HepG2 (cell line): Measurements from ENCODE around the gene HYOU1. TPM values are rescaled to one million over a fixed set of nuclear protein-coding genes. Genes with fewer than 3 reads are reported as not detected.

Experiments
- FIP1L1 ChIP-seq: fragments of 200-400 bp; formaldehyde crosslinking; IDR thresholded peaks from 2 replicates; pipeline ENCODE4 v1.6.1; 2018; ENCODE audit warnings: low read depth, mild to moderate bottlenecking, low read length, moderate library complexity, borderline replicate concordance; ENCODE audit not compliant: insufficient read depth
- KDM4B ChIP-seq: sonication (generic); formaldehyde crosslinking; IDR thresholded peaks from 2 replicates; pipeline ENCODE4 v1.4.0; 2020; ENCODE audit warnings: missing genetic modification reagents
- PHF21A ChIP-seq: sonication (generic); formaldehyde crosslinking; IDR thresholded peaks from 2 replicates; pipeline ENCODE4 v1.5.0; 2020; ENCODE audit warnings: mild to moderate bottlenecking, missing genetic modification reagents
- POLR2G ChIP-seq: fragments of 200-400 bp; formaldehyde crosslinking; IDR thresholded peaks from 2 replicates; pipeline ENCODE4 v1.6.1; 2018; ENCODE audit warnings: mild to moderate bottlenecking, low read depth, low read length, moderate library complexity
- RAD21 ChIP-seq: fragments of 450-650 bp; formaldehyde crosslinking; IDR thresholded peaks from 2 replicates; pipeline ENCODE4 v1.5.0; 2020; ENCODE audit warnings: mild to moderate bottlenecking
- RFX3 ChIP-seq: IDR thresholded peaks from 2 replicates; pipeline ENCODE4 v1.6.1; 2016; ENCODE audit warnings: missing biosample characterization, missing genetic modification reagents
- SOX6 ChIP-seq, 2 experiments: fragments of 450-650 bp in 1 of 2; sonication (generic) in 1 of 2; formaldehyde crosslinking in 1 of 2; IDR thresholded peaks; 2 replicates each; pipeline versions ENCODE4 v1.4.0 to v1.6.1; 2017 to 2020; ENCODE audit warnings: antibody characterized with exemption in 1 of 2, mild to moderate bottlenecking in 1 of 2, missing genetic modification reagents in 1 of 2
- YEATS4 ChIP-seq: sonication (generic); formaldehyde crosslinking; IDR thresholded peaks from 2 replicates; pipeline ENCODE4 v1.4.0; 2020; ENCODE audit warnings: missing genetic modification reagents, borderline replicate concordance
- ZNF777 ChIP-seq: sonication (generic); formaldehyde crosslinking; IDR thresholded peaks from 2 replicates; pipeline ENCODE4 v1.4.0; 2020; ENCODE audit warnings: missing genetic modification reagents
- ZNF781 ChIP-seq: sonication (generic); formaldehyde crosslinking; IDR thresholded peaks from 2 replicates; pipeline ENCODE4 v1.5.1; 2020; ENCODE audit warnings: borderline replicate concordance, mild to moderate bottlenecking, missing genetic modification reagents; ENCODE audit errors: not compliant biosample characterization
- ZNF883 ChIP-seq: sonication (generic); formaldehyde crosslinking; IDR thresholded peaks from 2 replicates; pipeline ENCODE4 v1.5.1; 2020; ENCODE audit warnings: mild to moderate bottlenecking, missing genetic modification reagents; ENCODE audit errors: not compliant biosample characterization
- polyA plus RNA-seq, 8 experiments: library from polyadenylated mRNA; depleted of rRNA in 3 of 8; stranded (reverse) in 7 of 8; unstranded in 1 of 8; fragments of >200 nt; fragmentation: Illumina TruSeq in 4 of 8; extraction: Trizol in 4 of 8; gene quantifications; 2 replicates each; pipeline versions ENCODE4 v1.2.1 to v1.2.3, GENCODE V29; 2011 to 2016; ENCODE audit warnings: low read depth in 4 of 8, missing spikeins in 1 of 8, mixed read lengths in 1 of 8; ENCODE audit not compliant: insufficient read depth in 1 of 8
- total RNA-seq, 5 experiments: library from RNA; depleted of rRNA; stranded (reverse); fragments of >200 nt; fragmentation: Illumina TruSeq; extraction: Trizol; gene quantifications; 2 replicates each; pipeline ENCODE4 v1.2.3, GENCODE V29; 2016; ENCODE audit warnings: low read depth in 1 of 5
- TF ChIP-seq, protein P1 (sequence below): sonication (generic); formaldehyde crosslinking; IDR thresholded peaks from 2 replicates; pipeline ENCODE4 v1.4.0; 2020; ENCODE audit warnings: mild to moderate bottlenecking, missing genetic modification reagents, borderline replicate concordance
- TF ChIP-seq, protein P2 (sequence below): sonication (generic); formaldehyde crosslinking; IDR thresholded peaks from 2 replicates; pipeline ENCODE4 v1.4.0; 2020; ENCODE audit warnings: missing genetic modification reagents, mild to moderate bottlenecking, borderline replicate concordance
- TF ChIP-seq, protein P3 (sequence below): sonication (generic); formaldehyde crosslinking; IDR thresholded peaks from 2 replicates; pipeline ENCODE4 v1.5.1; 2020; ENCODE audit warnings: mild to moderate bottlenecking, missing genetic modification reagents, moderate library complexity
- TF ChIP-seq, protein P4 (sequence below): sonication (generic); formaldehyde crosslinking; IDR thresholded peaks from 2 replicates; pipeline ENCODE4 v1.4.0; 2020; ENCODE audit warnings: low read depth, mild to moderate bottlenecking, missing genetic modification reagents

The HYOU1 gene
- total and polyA plus RNA-seq, 2 of the 13 experiments (the other 11 are each of a cell fraction or from before 2014, with no cell fraction given), result 127 to 155 TPM

DNA sequence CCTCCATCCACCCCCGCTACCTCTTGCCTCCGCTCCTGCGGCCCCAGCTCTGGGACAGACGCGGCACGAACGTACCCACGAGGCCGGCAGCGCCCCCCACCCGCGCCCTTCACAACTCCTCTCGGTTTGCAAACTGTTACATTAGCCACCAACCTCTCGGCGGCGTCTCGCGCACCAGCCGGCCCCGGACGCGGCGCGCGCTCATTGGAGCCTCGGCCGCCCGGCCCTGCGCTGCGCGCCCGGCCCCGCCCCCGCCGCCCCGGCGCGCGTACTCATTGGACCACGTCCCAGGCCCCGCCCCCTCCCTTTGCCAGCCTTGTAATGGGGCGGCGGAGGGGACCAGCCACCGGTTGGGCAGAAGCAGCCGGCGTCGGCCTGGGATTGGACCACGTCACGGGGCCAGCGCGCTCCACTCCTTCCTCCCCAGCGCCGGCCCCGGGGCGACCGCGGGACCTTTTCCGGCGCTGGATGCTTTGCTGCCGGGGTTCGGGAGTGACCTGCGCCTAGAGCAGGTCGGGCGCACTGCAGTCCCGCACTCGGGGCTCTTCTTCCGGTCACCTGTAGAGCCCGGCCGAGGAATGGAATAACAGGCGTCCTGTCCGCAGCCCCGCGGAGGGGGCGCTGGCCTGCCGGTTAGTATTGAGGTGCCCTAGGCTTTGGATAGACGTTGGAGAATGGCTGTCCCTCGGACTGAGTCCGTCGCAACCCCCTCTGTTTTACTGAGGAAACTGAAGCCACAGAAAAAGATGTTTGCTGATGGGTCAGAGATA is at the start of gene HYOU1 (continued):
- TF ChIP-seq, protein P1, sequence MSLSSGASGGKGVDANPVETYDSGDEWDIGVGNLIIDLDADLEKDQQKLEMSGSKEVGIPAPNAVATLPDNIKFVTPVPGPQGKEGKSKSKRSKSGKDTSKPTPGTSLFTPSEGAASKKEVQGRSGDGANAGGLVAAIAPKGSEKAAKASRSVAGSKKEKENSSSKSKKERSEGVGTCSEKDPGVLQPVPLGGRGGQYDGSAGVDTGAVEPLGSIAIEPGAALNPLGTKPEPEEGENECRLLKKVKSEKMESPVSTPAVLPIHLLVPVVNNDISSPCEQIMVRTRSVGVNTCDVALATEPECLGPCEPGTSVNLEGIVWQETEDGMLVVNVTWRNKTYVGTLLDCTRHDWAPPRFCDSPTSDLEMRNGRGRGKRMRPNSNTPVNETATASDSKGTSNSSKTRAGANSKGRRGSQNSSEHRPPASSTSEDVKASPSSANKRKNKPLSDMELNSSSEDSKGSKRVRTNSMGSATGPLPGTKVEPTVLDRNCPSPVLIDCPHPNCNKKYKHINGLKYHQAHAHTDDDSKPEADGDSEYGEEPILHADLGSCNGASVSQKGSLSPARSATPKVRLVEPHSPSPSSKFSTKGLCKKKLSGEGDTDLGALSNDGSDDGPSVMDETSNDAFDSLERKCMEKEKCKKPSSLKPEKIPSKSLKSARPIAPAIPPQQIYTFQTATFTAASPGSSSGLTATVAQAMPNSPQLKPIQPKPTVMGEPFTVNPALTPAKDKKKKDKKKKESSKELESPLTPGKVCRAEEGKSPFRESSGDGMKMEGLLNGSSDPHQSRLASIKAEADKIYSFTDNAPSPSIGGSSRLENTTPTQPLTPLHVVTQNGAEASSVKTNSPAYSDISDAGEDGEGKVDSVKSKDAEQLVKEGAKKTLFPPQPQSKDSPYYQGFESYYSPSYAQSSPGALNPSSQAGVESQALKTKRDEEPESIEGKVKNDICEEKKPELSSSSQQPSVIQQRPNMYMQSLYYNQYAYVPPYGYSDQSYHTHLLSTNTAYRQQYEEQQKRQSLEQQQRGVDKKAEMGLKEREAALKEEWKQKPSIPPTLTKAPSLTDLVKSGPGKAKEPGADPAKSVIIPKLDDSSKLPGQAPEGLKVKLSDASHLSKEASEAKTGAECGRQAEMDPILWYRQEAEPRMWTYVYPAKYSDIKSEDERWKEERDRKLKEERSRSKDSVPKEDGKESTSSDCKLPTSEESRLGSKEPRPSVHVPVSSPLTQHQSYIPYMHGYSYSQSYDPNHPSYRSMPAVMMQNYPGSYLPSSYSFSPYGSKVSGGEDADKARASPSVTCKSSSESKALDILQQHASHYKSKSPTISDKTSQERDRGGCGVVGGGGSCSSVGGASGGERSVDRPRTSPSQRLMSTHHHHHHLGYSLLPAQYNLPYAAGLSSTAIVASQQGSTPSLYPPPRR, result 0 out of 2 replicates have a peak, but pooled peaks have one; percentile 14
- TF ChIP-seq, protein P2, sequence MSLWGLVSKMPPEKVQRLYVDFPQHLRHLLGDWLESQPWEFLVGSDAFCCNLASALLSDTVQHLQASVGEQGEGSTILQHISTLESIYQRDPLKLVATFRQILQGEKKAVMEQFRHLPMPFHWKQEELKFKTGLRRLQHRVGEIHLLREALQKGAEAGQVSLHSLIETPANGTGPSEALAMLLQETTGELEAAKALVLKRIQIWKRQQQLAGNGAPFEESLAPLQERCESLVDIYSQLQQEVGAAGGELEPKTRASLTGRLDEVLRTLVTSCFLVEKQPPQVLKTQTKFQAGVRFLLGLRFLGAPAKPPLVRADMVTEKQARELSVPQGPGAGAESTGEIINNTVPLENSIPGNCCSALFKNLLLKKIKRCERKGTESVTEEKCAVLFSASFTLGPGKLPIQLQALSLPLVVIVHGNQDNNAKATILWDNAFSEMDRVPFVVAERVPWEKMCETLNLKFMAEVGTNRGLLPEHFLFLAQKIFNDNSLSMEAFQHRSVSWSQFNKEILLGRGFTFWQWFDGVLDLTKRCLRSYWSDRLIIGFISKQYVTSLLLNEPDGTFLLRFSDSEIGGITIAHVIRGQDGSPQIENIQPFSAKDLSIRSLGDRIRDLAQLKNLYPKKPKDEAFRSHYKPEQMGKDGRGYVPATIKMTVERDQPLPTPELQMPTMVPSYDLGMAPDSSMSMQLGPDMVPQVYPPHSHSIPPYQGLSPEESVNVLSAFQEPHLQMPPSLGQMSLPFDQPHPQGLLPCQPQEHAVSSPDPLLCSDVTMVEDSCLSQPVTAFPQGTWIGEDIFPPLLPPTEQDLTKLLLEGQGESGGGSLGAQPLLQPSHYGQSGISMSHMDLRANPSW, result peak; percentile 48; the same call in 1 of the 2 replicates
- TF ChIP-seq RAD21, result peak; percentile 55
- no peak for TF ChIP-seq SOX6 (IDR thresholded peaks at IDR 0.05)
- peak; percentile 43; the same call in 1 of the 2 replicates for TF ChIP-seq SOX6 (CRISPR knock-in tag; IDR thresholded peaks at IDR 0.05)
- TF ChIP-seq POLR2G, result peak; percentile 81
- TF ChIP-seq, protein P3, sequence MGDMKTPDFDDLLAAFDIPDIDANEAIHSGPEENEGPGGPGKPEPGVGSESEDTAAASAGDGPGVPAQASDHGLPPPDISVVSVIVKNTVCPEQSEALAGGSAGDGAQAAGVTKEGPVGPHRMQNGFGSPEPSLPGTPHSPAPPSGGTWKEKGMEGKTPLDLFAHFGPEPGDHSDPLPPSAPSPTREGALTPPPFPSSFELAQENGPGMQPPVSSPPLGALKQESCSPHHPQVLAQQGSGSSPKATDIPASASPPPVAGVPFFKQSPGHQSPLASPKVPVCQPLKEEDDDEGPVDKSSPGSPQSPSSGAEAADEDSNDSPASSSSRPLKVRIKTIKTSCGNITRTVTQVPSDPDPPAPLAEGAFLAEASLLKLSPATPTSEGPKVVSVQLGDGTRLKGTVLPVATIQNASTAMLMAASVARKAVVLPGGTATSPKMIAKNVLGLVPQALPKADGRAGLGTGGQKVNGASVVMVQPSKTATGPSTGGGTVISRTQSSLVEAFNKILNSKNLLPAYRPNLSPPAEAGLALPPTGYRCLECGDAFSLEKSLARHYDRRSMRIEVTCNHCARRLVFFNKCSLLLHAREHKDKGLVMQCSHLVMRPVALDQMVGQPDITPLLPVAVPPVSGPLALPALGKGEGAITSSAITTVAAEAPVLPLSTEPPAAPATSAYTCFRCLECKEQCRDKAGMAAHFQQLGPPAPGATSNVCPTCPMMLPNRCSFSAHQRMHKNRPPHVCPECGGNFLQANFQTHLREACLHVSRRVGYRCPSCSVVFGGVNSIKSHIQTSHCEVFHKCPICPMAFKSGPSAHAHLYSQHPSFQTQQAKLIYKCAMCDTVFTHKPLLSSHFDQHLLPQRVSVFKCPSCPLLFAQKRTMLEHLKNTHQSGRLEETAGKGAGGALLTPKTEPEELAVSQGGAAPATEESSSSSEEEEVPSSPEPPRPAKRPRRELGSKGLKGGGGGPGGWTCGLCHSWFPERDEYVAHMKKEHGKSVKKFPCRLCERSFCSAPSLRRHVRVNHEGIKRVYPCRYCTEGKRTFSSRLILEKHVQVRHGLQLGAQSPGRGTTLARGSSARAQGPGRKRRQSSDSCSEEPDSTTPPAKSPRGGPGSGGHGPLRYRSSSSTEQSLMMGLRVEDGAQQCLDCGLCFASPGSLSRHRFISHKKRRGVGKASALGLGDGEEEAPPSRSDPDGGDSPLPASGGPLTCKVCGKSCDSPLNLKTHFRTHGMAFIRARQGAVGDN (CRISPR knock-in tag), result peak; percentile 78
- no peak for TF ChIP-seq FIP1L1
- no peak for TF ChIP-seq ZNF781 (CRISPR knock-in tag)
- TF ChIP-seq YEATS4 (CRISPR knock-in tag), result peak; percentile 70; the same call in 1 of the 2 replicates
- no peak for TF ChIP-seq RFX3
- TF ChIP-seq ZNF883, result peak; percentile 13
- peak; percentile 65; the same call in 1 of the 2 replicates for TF ChIP-seq ZNF777 (CRISPR knock-in tag)
- TF ChIP-seq KDM4B, result no peak
- TF ChIP-seq, protein P4, sequence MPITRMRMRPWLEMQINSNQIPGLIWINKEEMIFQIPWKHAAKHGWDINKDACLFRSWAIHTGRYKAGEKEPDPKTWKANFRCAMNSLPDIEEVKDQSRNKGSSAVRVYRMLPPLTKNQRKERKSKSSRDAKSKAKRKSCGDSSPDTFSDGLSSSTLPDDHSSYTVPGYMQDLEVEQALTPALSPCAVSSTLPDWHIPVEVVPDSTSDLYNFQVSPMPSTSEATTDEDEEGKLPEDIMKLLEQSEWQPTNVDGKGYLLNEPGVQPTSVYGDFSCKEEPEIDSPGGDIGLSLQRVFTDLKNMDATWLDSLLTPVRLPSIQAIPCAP (CRISPR knock-in tag), result no peak
- TF ChIP-seq PHF21A (CRISPR knock-in tag), result peak; percentile 94
